Right renal cortex interstitium (tissue), 3 donors: ENCODE results near the gene KSR1. TPM values are rescaled to one million over a fixed set of nuclear protein-coding genes. Genes with fewer than 3 reads are reported as not detected.

Experiments
- DNase-seq, 3 donors: peaks; one replicate each; pipeline ENCODE4 v3.0.0-alpha.2; 2013; ENCODE audit warnings: low read depth in 3 of 3, low spot score in 2 of 3
- polyA plus RNA-seq, 3 donors: library from polyadenylated mRNA; unstranded; fragments of 120-200 nt; gene quantifications; one replicate each; pipeline ENCODE4 v1.2.1, GENCODE V29; 2013; ENCODE audit not compliant: insufficient read length in 3 of 3

The KSR1 gene
- polyA plus RNA-seq, 3 donors = 35.8 to 42.9 (median 41.6) TPM

- no peak for DNase-seq
These were observed 145.7 kb downstream of the KSR1 start for GRCh38 chr17:27601975-27602302.

- peak; percentile 44 to 67 (median 62) for DNase-seq
These were observed 146.6 kb downstream of the KSR1 start for GRCh38 chr17:27602721-27603420.

DNA sequence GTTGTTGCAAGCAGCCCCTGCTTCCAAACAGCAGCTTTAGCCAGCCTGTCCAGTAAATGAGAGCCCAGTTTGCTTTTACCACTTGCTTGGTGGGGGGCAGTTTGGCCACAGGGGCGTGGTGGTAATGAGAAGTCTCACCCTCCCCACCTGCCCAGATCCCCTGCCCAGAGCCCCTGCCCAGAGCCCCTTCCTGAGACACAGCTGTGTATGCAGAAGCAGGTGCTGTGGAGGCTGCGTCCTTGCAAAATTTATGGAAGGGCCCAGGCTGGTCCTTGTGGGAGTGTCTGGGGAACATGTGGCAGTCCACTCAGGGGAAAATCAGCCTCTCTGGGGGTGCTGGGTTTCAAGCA lies 147.1 kb downstream of the KSR1 start:
- DNase-seq = no peak

DNA sequence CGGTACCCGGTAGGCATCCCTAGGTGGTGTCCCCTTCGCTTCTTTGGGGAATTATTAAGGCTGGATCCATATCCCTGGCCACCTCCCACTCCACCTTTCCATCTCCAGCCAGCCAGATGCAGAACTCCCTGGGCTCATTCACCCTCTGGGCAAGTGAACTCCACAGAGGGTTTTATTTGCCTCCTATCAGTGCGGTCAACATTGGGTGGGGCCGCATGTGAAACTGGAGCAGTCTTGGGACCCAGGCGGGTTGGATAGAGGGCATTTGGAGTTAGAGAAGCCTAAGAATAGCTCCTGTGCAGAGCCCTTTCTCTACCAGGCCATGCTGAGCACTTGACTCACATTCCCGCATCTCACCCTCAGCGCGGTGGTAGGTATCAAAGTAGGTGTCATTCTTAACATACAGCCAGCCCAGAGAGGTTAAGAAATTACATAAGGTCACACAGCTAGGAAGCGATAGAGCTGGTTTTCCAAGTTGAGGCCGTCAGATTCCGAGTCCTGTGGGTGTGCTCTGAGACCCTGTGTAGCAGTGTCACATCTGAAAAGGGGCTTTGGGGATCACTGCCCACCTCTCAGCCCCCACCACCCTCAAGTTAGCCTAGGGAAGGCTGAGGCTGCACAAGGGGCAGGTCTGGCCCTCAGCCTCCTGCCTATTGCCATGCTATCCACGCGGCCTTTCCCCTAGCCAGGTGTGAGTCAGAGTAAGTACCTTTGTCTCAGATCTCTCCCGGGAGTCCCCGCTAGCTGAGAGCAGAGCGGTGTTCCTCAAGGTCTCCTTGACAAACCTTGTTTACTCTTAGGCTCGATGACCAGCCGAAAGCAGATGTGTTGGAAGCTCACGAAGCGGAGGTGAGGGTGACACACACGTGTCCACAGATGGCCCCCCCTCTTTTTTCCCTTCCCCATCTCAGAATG lies 147.9 kb downstream of the KSR1 start:
- DNase-seq = no peak

DNA sequence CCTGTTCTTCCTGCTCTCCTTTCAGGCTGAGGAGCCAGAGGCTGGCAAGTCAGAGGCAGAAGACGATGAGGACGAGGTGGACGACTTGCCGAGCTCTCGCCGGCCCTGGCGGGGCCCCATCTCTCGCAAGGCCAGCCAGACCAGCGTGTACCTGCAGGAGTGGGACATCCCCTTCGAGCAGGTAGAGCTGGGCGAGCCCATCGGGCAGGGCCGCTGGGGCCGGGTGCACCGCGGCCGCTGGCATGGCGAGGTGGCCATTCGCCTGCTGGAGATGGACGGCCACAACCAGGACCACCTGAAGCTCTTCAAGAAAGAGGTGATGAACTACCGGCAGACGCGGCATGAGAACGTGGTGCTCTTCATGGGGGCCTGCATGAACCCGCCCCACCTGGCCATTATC lies 149.2 kb downstream of the KSR1 start:
- no peak for DNase-seq

DNA sequence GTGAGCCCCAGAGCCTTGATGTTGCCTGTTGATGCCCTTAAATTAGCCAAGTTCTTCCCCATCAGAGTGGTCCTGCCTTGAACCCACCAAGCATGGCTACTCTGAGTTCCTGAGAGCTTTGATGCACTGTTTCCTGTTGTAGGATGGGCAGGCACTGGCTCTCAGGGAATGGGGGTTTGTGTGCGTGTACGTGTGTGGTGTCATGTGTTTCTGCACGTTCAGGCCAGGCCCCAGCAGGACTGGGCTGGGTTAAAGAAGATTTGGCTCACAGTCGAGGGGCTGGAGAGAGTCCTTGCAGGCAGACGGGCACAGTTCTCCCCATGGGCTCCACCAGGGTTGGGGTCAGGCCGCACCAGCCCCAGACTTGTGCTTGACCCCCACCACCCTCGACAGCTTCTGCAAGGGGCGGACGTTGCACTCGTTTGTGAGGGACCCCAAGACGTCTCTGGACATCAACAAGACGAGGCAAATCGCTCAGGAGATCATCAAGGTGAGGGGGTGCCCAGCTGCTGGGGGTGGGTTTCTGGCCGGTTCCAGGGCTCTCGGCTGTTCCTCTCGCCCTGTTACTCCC lies 151.4 kb downstream of the KSR1 start:
- no peak for DNase-seq

- DNase-seq = no peak
These were observed 152.3 kb downstream of the KSR1 start for GRCh38 chr17:27608328-27609230.

GRCh38 chr17:27609611-27610303 lies 153.5 kb downstream of the KSR1 start:
- no peak for DNase-seq

DNA sequence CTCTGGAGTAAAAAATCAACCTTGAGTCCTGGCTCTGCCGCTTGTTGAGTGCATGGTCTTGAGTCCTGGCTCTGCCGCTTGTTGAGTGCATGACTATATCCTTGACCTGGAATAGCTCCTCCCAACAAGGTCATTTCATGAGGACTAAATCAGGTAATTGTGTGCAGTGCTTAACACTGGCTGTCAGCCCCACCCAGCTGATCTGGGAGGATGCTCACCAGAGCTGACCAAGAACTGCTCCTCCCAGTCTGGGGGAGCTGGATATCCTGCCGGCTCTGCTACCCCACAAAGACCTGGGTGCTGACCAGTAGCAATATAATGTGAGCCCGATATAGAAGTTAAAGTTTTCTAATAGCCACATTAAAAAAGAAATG lies 154.0 kb downstream of the KSR1 start:
- no peak for DNase-seq

DNA sequence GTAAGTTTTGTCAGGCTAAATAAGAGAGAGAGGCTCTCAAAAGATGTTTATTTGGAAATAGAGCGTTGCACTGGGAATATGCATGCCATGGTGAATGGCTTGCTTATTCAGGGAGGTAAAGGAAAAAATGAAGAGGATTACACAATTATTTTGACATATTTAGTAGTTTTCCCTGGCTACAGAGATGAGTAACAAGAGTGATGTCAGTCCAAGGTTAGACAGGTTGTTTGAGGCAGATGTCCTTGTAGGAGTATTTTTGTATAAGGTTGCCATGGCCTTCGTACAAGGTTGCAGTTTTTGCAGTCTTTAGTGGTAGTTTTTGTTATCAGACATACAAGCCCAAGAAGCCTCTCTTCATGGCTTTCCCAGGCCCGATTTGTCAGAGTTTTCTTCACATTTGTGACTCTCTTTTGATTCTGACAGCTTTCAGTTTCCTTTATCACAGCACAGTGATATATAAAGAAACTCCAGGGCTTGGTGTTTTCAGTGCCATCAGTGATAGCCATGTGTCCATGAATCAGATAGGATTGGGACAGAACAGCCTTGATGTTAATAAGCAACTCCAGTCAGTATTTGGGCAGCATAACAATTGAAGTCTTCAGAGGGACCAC lies 156.0 kb downstream of the KSR1 start:
- DNase-seq = no peak

GRCh38 chr17:27613433-27613832 lies 157.2 kb downstream of the KSR1 start:
- no peak for DNase-seq

GRCh38 chr17:27615121-27615520 lies 158.9 kb downstream of the KSR1 start:
- DNase-seq = no peak

GRCh38 chr17:27616414-27616813 lies 160.2 kb downstream of the KSR1 start:
- DNase-seq = no peak

DNA sequence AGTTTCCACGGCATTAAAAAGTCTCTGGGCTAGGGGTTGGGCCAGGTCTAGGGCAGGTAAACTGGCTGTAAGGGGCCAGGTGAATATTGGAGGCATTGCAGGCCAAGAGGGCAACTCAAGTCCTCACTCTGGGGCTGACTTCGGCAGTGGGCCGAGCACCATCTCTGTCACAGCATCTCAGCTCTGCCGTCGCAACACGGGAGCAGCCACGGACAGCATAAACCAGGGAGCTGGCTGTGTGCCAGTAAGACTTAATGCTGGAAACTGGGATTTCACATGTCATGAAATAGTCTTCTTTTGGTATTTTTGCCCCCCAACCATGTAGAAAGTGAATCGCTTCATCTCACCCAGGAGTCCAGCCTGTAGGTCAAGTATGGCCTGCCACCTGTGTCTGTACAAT lies 162.2 kb downstream of the KSR1 start:
- no peak for DNase-seq

GRCh38 chr17:27620721-27621120 lies 164.5 kb downstream of the KSR1 start:
- DNase-seq = no peak

GRCh38 chr17:27621536-27621935 lies 165.3 kb downstream of the KSR1 start:
- DNase-seq = no peak

- DNase-seq = no peak
These were observed 165.8 kb downstream of the KSR1 start for GRCh38 chr17:27621942-27622559.

GRCh38 chr17:27622986-27623385 lies 166.7 kb downstream of the KSR1 start:
- DNase-seq = no peak

DNA sequence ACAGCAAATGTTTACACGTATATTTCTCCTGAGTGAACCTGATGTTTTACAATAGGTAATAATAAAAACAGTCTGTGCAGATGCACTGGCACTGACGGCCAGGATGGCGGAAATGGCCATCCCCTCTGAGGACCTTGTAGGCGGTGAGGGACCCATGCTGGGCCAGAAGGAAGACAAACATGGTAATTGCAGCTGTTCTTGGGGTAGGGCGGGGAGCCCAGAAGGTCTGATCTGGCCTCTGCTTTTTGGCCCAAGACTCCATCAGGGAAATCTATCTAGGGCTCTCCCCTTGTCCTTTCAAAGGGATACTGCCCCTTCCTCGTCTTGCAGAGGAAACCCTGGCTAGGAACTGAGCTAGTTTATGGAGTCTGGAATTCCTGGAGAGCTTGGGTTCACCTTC lies 167.4 kb downstream of the KSR1 start:
- DNase-seq = no peak
